ENCODE results near the gene ATP6V0A4.

ATP6V0A4 gene

DNA sequence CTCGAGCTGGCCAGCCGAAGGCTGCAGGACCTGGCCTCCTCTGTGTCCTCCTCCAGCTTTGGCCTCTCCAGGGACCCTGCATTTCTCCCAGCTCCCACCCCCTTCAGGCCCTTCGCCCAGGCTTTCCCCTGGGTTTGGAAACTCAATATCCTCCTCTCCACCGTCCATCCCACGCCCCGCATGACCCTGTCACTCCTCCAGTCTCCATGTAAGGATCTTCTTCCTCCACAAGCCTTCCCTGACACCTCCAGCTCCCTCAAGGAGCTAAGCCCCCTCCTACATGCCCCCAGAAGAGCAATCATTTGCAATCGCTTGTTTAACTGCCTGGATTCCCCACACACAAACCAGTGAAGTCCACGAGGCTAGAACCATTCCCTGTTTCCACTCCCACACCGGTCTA, 24.8 kb downstream of the ATP6V0A4 start:
- no peak overlapping the region for H3K4me3 ChIP-seq (ENCODE audit: low read depth in 1 of 2, low read length in 1 of 2)
- no peaks in the 10 kb centered on the region for H3K4me1 ChIP-seq (ENCODE audit: control insufficient read depth in 1 of 2, insufficient read depth in 1 of 2, low read depth in 1 of 2, low read length in 1 of 2)
- no peak overlapping the region for H3K27ac ChIP-seq
- TF ChIP-seq, protein P1, sequence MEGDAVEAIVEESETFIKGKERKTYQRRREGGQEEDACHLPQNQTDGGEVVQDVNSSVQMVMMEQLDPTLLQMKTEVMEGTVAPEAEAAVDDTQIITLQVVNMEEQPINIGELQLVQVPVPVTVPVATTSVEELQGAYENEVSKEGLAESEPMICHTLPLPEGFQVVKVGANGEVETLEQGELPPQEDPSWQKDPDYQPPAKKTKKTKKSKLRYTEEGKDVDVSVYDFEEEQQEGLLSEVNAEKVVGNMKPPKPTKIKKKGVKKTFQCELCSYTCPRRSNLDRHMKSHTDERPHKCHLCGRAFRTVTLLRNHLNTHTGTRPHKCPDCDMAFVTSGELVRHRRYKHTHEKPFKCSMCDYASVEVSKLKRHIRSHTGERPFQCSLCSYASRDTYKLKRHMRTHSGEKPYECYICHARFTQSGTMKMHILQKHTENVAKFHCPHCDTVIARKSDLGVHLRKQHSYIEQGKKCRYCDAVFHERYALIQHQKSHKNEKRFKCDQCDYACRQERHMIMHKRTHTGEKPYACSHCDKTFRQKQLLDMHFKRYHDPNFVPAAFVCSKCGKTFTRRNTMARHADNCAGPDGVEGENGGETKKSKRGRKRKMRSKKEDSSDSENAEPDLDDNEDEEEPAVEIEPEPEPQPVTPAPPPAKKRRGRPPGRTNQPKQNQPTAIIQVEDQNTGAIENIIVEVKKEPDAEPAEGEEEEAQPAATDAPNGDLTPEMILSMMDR (IDR thresholded peaks at IDR 0.05): no peak
- H3K36me3 ChIP-seq: no peaks in the 10 kb centered on the region
- no peaks in the 10 kb centered on the region for H3K27me3 ChIP-seq
- H3K9me3 ChIP-seq: no peaks in the 10 kb centered on the region

DNA sequence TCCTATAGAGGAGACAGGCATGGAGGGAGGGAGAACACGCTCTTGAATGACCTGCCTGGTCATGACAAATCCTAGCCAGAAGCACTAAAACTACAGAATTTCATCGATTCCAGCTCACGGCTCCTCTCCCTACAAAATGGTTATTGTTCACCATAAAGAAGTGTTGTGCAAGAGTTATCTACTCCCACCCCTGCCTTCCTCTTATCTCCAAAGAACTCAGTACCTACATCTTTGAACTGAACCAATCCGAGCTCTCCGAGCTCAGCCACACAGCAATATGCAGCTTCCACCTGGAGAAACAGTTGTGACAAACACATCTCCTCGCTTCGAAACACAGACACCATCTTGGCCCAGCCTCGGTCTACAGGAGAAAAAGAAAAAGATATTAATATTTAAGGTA, 27.1 kb downstream of the ATP6V0A4 start:
- Histone ChIP-seq H3K36me3 (no peaks in the 10 kb centered on the region), H3K27me3 (no peaks in the 10 kb centered on the region), H3K9me3 (no peaks in the 10 kb centered on the region), H3K4me3 (ENCODE audit: low read depth in 1 of 2, low read length in 1 of 2) (no peak overlapping the region), H3K27ac (no peak overlapping the region), H3K4me1 (ENCODE audit: control insufficient read depth in 1 of 2, insufficient read depth in 1 of 2, low read depth in 1 of 2, low read length in 1 of 2) (no peaks in the 10 kb centered on the region)
- TF ChIP-seq, protein P1 (IDR thresholded peaks at IDR 0.05): no peak

DNA sequence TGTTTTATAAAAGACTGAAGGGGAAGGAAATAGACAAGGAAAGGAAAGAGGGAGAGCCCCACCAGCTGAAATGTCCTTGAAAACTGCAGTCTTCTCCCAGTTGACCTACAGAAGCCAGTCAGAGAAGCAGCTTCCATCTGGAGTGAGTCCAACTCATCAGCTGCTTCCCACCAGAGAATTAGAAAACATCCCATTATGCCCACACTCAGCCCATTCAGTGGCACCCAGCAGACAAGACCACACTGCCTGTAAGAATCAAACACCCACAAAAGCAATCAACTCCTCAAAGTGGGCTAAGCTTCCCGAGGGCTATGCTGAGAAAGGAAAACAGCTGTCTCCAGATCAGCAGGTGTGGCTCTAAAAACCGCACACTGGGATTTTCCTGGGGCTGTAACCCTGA, 29.8 kb downstream of the ATP6V0A4 start:
- Histone ChIP-seq H3K9me3 (no peaks in the 10 kb centered on the region), H3K27ac (no peak overlapping the region)
- TF ChIP-seq, protein P1 (IDR thresholded peaks at IDR 0.05): no peak

DNA sequence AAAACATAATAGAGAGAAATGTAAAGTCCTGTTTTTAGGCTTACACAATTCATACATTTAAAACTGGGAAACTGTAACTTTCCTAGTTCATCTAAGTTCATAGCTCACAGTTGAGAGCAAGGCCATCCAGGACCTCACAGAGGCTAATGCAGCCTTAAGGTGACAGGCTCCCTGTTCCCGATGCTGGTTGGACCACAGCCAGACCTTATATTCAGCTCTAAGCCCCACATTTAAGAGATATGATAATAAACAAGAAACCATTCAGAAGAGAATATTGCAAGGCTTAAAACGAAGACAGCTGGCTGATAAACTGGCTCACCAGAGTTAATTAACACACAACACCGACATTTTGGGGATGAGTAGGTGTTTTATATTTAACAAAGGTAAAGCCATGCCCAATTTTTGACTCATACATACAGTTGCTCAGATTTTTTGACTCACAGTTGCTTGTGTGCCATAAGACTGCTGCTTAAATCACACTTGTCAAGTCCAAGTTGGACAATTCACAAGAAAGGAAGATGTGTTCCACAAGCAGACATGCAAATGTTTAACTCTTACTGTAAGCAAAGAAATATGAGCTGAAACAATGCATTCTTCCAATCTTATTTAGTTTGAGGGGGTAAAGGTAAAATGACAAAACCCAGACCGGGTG, 41.3 kb downstream of the ATP6V0A4 start:
- TF ChIP-seq, protein P1 (IDR thresholded peaks at IDR 0.05): no peak
- H3K4me3 ChIP-seq (ENCODE audit: low read depth in 1 of 2, low read length in 1 of 2): no peak overlapping the region
- H3K36me3 ChIP-seq: no peaks in the 10 kb centered on the region
- H3K27ac ChIP-seq: no peak overlapping the region
- no peaks in the 10 kb centered on the region for H3K9me3 ChIP-seq
- no peaks in the 10 kb centered on the region for H3K4me1 ChIP-seq (ENCODE audit: control insufficient read depth in 1 of 2, insufficient read depth in 1 of 2, low read depth in 1 of 2, low read length in 1 of 2)
- H3K27me3 ChIP-seq: peaks cover 7% of the 10 kb centered on the region

More for the DNA sequence above, 29.8 kb downstream of the ATP6V0A4 start:
- no peaks in the 10 kb centered on the region for H3K27me3 ChIP-seq
- H3K36me3 ChIP-seq: no peaks in the 10 kb centered on the region
- no peaks in the 10 kb centered on the region for H3K4me1 ChIP-seq (ENCODE audit: control insufficient read depth in 1 of 2, insufficient read depth in 1 of 2, low read depth in 1 of 2, low read length in 1 of 2)
- H3K4me3 ChIP-seq (ENCODE audit: low read depth in 1 of 2, low read length in 1 of 2): no peak overlapping the region

DNA sequence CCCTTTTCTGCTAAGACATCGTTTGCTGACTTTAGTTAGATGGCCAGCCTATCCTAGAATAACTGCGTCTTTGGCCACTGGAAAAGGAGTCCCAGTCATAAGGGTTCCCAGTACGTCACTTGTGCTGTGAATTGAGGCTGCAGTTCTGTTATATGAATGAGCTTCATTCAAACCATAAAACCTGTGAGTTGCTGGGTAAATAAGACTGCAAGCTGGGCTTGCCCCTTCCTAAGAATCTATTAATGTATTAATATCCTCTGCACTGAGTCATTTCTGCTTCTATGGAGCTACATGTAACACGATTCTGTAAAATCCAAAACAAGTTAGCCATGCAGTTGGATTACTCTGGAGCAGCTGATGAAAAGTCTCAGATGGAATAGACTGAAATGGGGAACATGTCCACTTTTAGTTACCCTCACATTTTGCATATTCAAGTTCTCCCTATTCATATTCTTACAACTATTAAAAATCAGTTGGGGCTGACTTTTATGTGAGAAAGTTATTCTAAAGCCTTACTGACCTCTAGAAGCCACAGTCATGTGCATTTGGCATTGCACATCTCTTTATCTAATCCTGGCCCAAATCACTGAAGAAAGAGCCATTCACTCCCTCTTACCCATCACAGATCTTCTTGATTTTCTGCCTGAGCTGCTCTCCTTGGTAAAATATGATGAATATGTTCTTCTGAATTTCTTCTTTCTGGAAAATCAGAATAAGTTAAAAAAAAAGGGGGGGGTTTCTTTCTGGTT, 42.0 kb downstream of the ATP6V0A4 start:
- H3K9me3 ChIP-seq: no peaks in the 10 kb centered on the region
- TF ChIP-seq, protein P1 (IDR thresholded peaks at IDR 0.05): no peak
- no peak overlapping the region for H3K4me3 ChIP-seq (ENCODE audit: low read depth in 1 of 2, low read length in 1 of 2)
- H3K27me3 ChIP-seq: peaks cover 8% of the 10 kb centered on the region
- H3K4me1 ChIP-seq (ENCODE audit: control insufficient read depth in 1 of 2, insufficient read depth in 1 of 2, low read depth in 1 of 2, low read length in 1 of 2): no peaks in the 10 kb centered on the region
- H3K27ac ChIP-seq: no peak overlapping the region
- no peaks in the 10 kb centered on the region for H3K36me3 ChIP-seq

All from neutrophil (primary cell).